GM06990 (cell line): Measurements from ENCODE around the gene JAKMIP2.

Source experiments
- DNase-seq: peaks from one replicate; pipeline ENCODE4 v3.0.0-alpha.2; 2011; ENCODE audit not compliant: insufficient read length; ENCODE audit errors: extremely low read depth
- H3K27me3 ChIP-seq: replicated peaks from 2 replicates; pipeline ENCODE4 v1.6.0; 2011; ENCODE audit warnings: low read length; ENCODE audit not compliant: control insufficient read depth, insufficient read depth
- H3K36me3 ChIP-seq: 2 replicates; pipeline ENCODE4 v1.5.1; 2011; ENCODE audit warnings: low read length; ENCODE audit not compliant: control insufficient read depth, insufficient read depth
- H3K4me3 ChIP-seq: replicated peaks from 2 replicates; pipeline ENCODE4 v1.5.1; 2011; ENCODE audit warnings: low read depth, mild to moderate bottlenecking, control low read depth, low read length
- TF ChIP-seq, protein P1 (sequence below): IDR thresholded peaks from 2 replicates; pipeline ENCODE4 v1.5.1; 2011; ENCODE audit warnings: low read length, control low read depth, mild to moderate bottlenecking, inconsistent platforms; ENCODE audit not compliant: insufficient read depth, poor library complexity, severe bottlenecking

Gene JAKMIP2

DNA sequence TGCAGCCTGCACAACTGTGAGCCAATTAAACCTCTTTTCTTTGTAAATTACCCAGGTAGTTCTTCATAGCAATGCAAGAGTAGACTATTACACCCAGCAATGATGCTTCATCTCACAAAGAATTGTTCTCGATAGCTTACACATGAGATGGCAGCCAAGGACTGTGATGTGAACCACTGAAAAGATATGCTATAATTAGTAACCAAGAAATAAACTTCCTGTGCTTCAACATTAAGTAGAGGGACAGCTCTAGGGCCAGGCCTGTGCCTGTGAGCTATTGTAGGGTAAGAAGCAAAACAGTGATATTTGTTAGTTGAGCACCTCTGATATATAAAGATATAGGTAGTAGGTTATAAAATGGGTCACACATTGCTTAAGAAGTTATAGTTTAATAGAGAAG is 230.9 kb downstream of the JAKMIP2 start:
- Histone ChIP-seq H3K27me3 (no peaks in the 10 kb centered on the region), H3K4me3 (no peak overlapping the region), H3K36me3 (no peaks in the 10 kb centered on the region)
- TF ChIP-seq, protein P1, sequence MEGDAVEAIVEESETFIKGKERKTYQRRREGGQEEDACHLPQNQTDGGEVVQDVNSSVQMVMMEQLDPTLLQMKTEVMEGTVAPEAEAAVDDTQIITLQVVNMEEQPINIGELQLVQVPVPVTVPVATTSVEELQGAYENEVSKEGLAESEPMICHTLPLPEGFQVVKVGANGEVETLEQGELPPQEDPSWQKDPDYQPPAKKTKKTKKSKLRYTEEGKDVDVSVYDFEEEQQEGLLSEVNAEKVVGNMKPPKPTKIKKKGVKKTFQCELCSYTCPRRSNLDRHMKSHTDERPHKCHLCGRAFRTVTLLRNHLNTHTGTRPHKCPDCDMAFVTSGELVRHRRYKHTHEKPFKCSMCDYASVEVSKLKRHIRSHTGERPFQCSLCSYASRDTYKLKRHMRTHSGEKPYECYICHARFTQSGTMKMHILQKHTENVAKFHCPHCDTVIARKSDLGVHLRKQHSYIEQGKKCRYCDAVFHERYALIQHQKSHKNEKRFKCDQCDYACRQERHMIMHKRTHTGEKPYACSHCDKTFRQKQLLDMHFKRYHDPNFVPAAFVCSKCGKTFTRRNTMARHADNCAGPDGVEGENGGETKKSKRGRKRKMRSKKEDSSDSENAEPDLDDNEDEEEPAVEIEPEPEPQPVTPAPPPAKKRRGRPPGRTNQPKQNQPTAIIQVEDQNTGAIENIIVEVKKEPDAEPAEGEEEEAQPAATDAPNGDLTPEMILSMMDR = no peak
- no peak for DNase-seq

DNA sequence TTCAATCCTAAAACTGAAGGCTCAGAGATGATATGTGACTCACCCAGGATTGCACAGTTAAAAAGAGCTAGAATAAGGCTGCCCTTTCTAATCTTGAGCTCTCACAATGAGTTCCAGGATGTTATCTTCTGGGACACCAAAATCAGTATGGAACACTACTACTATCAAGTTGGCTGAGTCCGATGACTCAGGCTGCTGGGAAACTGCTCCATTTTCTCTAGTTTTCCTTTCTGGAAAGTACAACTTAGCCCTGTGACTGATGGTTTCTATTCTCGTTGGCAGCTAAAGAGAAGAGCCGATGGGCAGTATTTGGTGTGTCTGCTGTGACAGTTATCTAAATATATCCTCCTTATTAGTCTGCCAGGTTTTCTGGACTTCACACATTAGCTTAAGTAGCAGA is 234.8 kb downstream of the JAKMIP2 start:
- no peak for DNase-seq
- Histone ChIP-seq H3K27me3 (no peaks in the 10 kb centered on the region; the same call in 1 of the 2 replicates), H3K36me3 (no peaks in the 10 kb centered on the region), H3K4me3 (no peak overlapping the region)
- TF ChIP-seq, protein P1 = no peak

DNA sequence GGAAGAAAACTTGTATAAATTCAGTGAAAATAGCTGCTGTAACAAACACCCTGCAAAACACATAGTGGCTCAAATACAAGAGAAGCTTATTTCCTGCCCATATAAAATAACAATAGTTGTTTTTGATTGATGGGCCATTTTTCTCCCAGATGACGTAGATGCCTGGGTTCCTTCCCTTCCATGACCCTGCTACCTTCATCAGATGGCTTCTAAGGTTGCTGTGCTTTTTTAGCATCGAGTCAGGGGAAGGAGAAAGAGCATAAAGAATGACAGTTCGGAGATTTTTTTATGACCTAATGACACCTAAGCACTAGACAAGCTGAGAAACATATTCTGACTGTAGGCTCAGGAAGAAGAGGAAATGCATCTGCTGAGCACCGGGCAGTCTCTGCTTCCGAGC is 238.0 kb downstream of the JAKMIP2 start:
- no peaks in the 10 kb centered on the region for H3K36me3 ChIP-seq
- H3K27me3 ChIP-seq = no peaks in the 10 kb centered on the region; the same call in 1 of the 2 replicates
- no peak for DNase-seq
- TF ChIP-seq, protein P1 = no peak
- H3K4me3 ChIP-seq = no peak overlapping the region

DNA sequence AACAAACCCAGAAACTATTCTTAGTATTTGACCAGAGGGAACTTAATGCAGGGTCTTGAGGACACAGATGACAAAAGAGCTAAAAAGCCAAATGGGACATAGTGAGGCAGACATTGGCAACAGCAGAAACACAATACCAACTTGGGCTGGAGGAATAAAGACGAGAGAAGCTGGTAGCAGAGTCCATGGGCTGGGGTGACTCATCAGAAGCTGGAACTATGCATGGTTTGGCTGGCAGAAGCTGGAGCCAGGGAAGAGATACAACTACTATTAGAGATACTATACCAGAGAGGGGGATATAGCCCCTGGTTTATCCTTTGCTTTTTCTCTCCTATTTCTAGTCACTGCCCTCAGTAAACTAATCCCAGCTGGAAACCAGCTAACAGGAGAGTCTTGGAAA is 243.5 kb downstream of the JAKMIP2 start:
- Histone ChIP-seq H3K4me3 (no peak overlapping the region), H3K36me3 (no peaks in the 10 kb centered on the region), H3K27me3 (no peaks in the 10 kb centered on the region)
- TF ChIP-seq, protein P1 = no peak
- no peak for DNase-seq

DNA sequence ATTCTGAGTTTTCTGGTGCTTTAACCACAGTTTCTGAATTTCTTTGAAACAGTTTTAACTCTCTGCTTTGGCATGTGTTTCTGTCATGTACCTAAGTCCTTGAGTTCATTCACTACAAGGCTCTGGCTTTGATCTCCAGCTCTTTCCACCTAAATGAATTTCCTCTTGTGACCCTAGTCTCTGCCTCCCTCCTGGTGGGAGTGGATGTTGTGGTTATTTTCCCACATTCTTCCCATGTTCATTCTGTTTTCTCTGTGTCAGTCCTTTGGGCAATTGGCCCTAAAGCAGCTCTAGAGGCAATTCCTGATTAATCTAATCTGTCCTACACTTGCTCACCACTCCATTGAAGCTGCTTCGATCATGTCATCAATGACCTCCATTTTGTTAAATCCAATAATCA is 244.3 kb downstream of the JAKMIP2 start:
- no peak overlapping the region for H3K4me3 ChIP-seq
- no peak for DNase-seq
- TF ChIP-seq, protein P1 = no peak
- no peaks in the 10 kb centered on the region for H3K36me3 ChIP-seq
- H3K27me3 ChIP-seq = no peaks in the 10 kb centered on the region
